HL-60 (cell line): ENCODE measurements around the gene DTWD2.

Experiments
- POLR2AphosphoS5 ChIP-seq: IDR thresholded peaks from 2 replicates; pipeline ENCODE4 v1.6.1; 2012; ENCODE audit warnings: low read depth
- TF ChIP-seq, protein P1 (sequence below): IDR thresholded peaks from one replicate; pipeline ENCODE4 v1.5.1; 2011; ENCODE audit warnings: low read length, control low read depth, inconsistent platforms; ENCODE audit not compliant: insufficient read depth

DNA sequence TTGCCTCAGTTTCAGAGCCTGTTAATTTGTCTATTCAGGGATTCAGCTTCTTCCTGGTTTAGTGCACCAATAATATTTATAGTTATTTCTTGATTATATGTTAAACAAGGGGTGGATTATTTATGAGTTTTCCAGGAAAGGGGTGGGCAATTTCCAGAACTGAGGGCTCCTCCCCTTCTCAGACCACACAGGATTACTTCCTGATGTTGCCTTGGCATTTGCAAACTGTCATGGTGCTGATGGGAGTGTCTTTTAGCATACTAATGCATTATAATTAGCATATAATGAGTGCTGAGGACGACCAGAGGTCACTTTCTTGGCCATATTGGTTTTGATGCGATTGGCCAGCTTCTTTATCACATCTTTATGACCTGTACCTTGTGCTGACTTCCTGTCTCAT, 6.2 kb upstream of the DTWD2 start:
- TF ChIP-seq, protein P1, sequence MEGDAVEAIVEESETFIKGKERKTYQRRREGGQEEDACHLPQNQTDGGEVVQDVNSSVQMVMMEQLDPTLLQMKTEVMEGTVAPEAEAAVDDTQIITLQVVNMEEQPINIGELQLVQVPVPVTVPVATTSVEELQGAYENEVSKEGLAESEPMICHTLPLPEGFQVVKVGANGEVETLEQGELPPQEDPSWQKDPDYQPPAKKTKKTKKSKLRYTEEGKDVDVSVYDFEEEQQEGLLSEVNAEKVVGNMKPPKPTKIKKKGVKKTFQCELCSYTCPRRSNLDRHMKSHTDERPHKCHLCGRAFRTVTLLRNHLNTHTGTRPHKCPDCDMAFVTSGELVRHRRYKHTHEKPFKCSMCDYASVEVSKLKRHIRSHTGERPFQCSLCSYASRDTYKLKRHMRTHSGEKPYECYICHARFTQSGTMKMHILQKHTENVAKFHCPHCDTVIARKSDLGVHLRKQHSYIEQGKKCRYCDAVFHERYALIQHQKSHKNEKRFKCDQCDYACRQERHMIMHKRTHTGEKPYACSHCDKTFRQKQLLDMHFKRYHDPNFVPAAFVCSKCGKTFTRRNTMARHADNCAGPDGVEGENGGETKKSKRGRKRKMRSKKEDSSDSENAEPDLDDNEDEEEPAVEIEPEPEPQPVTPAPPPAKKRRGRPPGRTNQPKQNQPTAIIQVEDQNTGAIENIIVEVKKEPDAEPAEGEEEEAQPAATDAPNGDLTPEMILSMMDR, result no peak
- no peak for TF ChIP-seq POLR2AphosphoS5
